ENCODE data around the gene CCDC188. TPM values are rescaled to one million over a fixed set of nuclear protein-coding genes. Genes with fewer than 3 reads are reported as not detected.

Gene CCDC188
- total RNA-seq, 1 experiment from 2014 or later: not detected

DNA sequence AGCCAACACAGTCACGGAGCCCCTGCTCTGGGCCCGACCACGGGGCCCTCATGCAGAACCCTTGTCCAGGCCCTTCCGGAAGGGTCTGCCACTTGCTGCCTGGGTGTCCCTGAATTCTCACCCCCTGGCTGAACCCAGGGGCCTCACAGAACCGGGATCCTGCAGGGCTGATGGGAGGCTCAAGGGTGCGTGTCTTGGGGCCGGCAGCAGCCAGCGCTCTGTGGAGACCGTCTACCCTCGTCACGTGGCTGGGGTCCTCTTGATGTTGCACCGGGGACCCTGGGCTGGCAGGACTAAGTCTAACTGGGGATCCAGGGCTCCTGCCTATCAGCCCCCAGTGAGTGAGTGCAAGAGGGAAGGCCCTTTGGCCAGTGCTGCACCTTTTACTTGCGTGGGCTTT lies 19.3 kb upstream of the CCDC188 start:
- ATAC-seq: no peak

DNA sequence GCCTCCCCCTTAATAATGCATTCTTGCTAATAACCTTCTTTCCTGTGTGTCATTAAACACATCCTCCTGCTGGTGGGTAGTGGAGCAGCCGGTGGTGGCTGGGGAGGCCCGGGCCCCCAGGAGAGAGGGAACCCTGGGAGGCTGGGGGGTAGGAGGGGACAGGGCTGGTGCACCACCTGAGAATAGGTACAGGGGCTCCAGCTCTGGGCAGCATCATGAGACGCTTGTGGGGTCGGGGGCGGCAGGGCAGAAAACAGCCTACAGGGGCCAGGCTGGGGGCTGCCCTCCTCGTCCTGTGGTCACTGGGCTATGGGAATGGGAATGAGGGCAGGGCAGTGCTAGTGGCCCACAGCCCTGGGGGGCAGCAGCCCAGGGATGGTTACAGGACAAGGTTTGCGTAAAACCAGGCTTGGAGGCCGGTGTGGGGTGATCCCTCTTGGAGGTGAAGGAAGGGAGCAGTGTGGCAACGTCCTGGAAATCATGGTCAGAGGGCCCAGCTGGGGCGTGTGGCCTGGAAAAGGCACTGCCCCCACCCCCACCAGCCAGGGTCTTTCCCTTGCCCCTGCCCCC lies 18.5 kb upstream of the CCDC188 start:
- Mint-ChIP-seq H3K4me3 (no peak overlapping the region), H3K27me3 (ENCODE audit: low read depth) (no peaks in the 10 kb centered on the region), H3K36me3 (peaks cover under 1% of the 10 kb centered on the region; the same call in 1 of the 2 replicates), H3K4me1 (no peaks in the 10 kb centered on the region), H3K9me3 (peaks cover 1% of the 10 kb centered on the region), H3K27ac (no peak overlapping the region)
- no peak for DNase-seq (ENCODE audit: low spot score)
- POLR2A ChIA-PET: no interaction called here
- CTCF ChIA-PET: interaction anchor here (2.0 to 2.2 kb wide), 2 partner anchors 69 to 77 kb away, joined by 5 to 9 read pairs; no protein-coding TSS in a partner anchor
- no peak for ATAC-seq
- TF ChIP-seq NFATC4 (CRISPR knock-in tag; IDR thresholded peaks at IDR 0.05) (no peak), SMAD3 (CRISPR knock-in tag; IDR thresholded peaks at IDR 0.05; ENCODE audit: borderline replicate concordance) (no peak), ETV6 (CRISPR knock-in tag; IDR thresholded peaks at IDR 0.05) (no peak), ZNF232 (CRISPR knock-in tag; IDR thresholded peaks at IDR 0.05) (no peak), MXD4 (CRISPR knock-in tag; IDR thresholded peaks at IDR 0.05; ENCODE audit: borderline replicate concordance) (no peak), SP1 (CRISPR knock-in tag; conservative IDR thresholded peaks at IDR 0.05) (no peak), FOXP1 (CRISPR knock-in tag; IDR thresholded peaks at IDR 0.05; ENCODE audit: borderline replicate concordance) (no peak), CBFB (CRISPR knock-in tag; IDR thresholded peaks at IDR 0.05; ENCODE audit: low read depth) (no peak), ZNF396 (CRISPR knock-in tag; IDR thresholded peaks at IDR 0.05; ENCODE audit: borderline replicate concordance) (no peak), ZNF219 (CRISPR knock-in tag; IDR thresholded peaks at IDR 0.05; ENCODE audit: borderline replicate concordance) (no peak)
- TF ChIP-seq, protein P1, sequence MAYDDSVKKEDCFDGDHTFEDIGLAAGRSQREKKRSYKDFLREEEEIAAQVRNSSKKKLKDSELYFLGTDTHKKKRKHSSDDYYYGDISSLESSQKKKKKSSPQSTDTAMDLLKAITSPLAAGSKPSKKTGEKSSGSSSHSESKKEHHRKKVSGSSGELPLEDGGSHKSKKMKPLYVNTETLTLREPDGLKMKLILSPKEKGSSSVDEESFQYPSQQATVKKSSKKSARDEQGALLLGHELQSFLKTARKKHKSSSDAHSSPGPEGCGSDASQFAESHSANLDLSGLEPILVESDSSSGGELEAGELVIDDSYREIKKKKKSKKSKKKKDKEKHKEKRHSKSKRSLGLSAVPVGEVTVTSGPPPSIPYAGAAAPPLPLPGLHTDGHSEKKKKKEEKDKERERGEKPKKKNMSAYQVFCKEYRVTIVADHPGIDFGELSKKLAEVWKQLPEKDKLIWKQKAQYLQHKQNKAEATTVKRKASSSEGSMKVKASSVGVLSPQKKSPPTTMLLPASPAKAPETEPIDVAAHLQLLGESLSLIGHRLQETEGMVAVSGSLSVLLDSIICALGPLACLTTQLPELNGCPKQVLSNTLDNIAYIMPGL (CRISPR knock-in tag; IDR thresholded peaks at IDR 0.05): no peak
- TF ChIP-seq, protein P2, sequence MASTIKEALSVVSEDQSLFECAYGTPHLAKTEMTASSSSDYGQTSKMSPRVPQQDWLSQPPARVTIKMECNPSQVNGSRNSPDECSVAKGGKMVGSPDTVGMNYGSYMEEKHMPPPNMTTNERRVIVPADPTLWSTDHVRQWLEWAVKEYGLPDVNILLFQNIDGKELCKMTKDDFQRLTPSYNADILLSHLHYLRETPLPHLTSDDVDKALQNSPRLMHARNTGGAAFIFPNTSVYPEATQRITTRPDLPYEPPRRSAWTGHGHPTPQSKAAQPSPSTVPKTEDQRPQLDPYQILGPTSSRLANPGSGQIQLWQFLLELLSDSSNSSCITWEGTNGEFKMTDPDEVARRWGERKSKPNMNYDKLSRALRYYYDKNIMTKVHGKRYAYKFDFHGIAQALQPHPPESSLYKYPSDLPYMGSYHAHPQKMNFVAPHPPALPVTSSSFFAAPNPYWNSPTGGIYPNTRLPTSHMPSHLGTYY (CRISPR knock-in tag; IDR thresholded peaks at IDR 0.05): no peak
- TF ChIP-seq, protein P3, sequence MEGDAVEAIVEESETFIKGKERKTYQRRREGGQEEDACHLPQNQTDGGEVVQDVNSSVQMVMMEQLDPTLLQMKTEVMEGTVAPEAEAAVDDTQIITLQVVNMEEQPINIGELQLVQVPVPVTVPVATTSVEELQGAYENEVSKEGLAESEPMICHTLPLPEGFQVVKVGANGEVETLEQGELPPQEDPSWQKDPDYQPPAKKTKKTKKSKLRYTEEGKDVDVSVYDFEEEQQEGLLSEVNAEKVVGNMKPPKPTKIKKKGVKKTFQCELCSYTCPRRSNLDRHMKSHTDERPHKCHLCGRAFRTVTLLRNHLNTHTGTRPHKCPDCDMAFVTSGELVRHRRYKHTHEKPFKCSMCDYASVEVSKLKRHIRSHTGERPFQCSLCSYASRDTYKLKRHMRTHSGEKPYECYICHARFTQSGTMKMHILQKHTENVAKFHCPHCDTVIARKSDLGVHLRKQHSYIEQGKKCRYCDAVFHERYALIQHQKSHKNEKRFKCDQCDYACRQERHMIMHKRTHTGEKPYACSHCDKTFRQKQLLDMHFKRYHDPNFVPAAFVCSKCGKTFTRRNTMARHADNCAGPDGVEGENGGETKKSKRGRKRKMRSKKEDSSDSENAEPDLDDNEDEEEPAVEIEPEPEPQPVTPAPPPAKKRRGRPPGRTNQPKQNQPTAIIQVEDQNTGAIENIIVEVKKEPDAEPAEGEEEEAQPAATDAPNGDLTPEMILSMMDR (IDR thresholded peaks at IDR 0.05): no peak
- TF ChIP-seq, protein P4, sequence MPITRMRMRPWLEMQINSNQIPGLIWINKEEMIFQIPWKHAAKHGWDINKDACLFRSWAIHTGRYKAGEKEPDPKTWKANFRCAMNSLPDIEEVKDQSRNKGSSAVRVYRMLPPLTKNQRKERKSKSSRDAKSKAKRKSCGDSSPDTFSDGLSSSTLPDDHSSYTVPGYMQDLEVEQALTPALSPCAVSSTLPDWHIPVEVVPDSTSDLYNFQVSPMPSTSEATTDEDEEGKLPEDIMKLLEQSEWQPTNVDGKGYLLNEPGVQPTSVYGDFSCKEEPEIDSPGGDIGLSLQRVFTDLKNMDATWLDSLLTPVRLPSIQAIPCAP (CRISPR knock-in tag; IDR thresholded peaks at IDR 0.05): no peak
- TF ChIP-seq, protein P5, sequence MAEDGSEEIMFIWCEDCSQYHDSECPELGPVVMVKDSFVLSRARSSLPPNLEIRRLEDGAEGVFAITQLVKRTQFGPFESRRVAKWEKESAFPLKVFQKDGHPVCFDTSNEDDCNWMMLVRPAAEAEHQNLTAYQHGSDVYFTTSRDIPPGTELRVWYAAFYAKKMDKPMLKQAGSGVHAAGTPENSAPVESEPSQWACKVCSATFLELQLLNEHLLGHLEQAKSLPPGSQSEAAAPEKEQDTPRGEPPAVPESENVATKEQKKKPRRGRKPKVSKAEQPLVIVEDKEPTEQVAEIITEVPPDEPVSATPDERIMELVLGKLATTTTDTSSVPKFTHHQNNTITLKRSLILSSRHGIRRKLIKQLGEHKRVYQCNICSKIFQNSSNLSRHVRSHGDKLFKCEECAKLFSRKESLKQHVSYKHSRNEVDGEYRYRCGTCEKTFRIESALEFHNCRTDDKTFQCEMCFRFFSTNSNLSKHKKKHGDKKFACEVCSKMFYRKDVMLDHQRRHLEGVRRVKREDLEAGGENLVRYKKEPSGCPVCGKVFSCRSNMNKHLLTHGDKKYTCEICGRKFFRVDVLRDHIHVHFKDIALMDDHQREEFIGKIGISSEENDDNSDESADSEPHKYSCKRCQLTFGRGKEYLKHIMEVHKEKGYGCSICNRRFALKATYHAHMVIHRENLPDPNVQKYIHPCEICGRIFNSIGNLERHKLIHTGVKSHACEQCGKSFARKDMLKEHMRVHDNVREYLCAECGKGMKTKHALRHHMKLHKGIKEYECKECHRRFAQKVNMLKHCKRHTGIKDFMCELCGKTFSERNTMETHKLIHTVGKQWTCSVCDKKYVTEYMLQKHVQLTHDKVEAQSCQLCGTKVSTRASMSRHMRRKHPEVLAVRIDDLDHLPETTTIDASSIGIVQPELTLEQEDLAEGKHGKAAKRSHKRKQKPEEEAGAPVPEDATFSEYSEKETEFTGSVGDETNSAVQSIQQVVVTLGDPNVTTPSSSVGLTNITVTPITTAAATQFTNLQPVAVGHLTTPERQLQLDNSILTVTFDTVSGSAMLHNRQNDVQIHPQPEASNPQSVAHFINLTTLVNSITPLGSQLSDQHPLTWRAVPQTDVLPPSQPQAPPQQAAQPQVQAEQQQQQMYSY (CRISPR knock-in tag; IDR thresholded peaks at IDR 0.05): no peak

More for the DNA sequence above, 19.3 kb upstream of the CCDC188 start:
- 0 out of 2 replicates have a peak overlapping the region, but pooled peaks have one; percentile 23 for H3K27ac Mint-ChIP-seq
- POLR2A ChIA-PET: no interaction called here
- no peak for DNase-seq (ENCODE audit: low spot score)
- no peaks in the 10 kb centered on the region for H3K9me3 Mint-ChIP-seq
- TF ChIP-seq FOXP1 (CRISPR knock-in tag; IDR thresholded peaks at IDR 0.05; ENCODE audit: borderline replicate concordance) (no peak), GRHL2 (CRISPR knock-in tag; IDR thresholded peaks at IDR 0.05; ENCODE audit: insufficient replicate concordance, severe bottlenecking) (no peak)
- no peaks in the 10 kb centered on the region for H3K27me3 Mint-ChIP-seq (ENCODE audit: low read depth)
- CTCF ChIA-PET: interaction anchor here (1.2 to 1.4 kb wide), 2 partner anchors 13 to 69 kb away, joined by 3 read pairs; no protein-coding TSS in a partner anchor
- H3K36me3 Mint-ChIP-seq: no peaks in the 10 kb centered on the region
- H3K4me3 Mint-ChIP-seq: no peak overlapping the region
- H3K4me1 Mint-ChIP-seq: no peaks in the 10 kb centered on the region

Data from WTC11 (cell line).